Measurements from ENCODE around the gene CHMP4A.

CHMP4A gene

DNA sequence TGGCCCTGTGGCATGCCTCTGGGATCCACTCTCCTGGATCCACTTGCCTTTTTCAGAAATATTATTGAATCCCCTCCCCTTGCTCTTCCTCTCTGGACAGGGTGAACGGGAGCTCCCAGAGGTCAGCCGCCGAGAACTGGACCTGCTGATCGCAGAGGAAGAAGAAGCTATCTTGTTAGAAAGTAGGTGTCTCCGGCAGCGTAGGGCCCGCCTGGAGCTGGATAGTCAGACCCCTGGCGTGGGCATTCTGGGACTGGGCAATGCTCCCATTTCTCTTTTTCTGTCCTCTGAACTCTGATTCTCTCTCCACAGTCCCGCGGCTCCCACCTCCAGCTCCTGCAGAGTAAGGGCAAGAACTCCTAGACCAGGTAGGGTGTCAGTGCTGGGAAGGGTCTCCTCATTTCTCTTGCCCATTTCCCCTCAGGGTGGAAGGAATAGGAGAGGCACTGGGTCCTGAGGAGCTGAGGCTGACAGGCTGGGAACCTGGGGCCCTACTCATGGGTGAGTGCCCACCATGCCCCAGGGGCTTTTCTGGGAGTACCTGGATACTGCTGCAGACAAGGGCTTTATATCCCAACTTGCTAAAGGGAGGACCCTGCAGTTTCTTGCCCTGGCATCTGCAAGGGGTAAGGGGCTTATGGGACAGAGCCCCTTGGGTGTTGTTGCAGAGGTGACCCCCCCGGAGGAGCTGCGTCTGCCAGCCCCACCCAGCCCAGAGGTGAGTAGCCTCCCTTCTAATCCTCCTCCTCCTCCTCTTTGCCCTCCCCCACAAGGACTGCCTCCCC, 36.1 kb downstream of the CHMP4A start:
- DNase-seq, result no peak

DNA sequence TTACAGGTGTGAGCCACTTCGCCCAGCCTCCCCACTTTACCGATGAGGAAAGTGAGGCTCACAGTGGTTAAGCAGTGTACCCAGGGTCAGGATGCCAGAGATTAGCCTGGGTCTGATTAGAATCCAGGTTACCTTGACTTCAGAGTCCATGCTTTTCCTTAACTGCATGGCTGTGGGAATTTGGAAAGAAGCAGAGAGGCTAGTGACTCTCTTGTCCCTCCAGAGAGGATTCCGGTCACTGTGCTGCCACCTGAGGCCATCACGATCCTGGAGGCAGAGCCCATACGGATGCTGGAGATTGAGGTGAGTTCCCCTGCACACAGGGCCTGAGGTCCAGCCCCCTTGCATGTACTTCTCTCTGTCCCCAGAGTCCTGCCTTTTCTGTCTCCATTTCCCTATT, 36.7 kb downstream of the CHMP4A start:
- DNase-seq, result no peak

DNA sequence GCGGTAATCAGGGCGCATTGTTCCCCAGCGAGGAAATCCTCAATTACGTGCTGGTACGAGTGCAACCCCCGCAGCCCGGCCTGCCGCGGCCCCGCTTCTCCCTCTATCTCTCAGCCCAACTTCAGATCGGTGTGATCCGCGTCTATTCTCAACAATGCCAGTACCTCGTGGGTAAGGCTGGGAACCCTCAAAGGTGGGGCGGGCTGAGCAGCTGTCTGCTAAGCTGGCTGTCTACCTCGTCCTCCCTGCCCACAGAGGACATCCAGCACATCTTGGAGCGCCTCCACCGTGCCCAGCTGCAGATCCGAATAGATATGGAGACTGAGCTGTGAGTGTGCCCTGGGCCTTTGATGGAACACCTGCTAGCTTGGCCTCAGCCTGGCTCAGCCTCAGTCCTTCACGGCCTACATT, 40.4 kb downstream of the CHMP4A start:
- DNase-seq, result no peak

DNA sequence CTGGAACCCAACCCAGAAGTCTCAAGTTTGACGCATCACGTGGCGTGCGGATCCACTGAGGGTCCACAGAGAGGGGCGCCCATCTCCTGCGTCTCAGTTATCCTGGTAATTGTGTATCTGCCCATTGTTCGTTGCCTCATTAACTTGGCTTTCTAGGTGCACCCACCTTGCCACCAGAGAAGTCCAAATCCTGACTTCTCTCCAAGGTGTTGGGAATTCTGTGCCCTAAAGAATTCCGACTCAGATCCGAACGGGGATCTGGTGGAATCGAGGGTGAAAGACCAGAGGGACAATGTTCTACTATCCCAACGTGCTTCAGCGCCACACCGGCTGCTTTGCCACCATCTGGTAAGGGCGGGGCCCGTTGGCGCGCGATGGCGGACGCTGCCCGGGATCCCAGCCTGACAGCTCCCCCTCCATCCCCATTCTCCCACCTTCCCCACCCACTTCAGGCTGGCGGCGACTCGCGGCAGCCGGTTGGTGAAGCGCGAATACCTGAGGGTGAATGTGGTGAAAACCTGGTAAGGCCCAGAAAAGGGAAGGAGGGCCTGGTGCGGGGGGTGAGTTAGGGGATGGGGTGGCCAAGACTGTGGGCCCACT, 40.9 kb downstream of the CHMP4A start:
- no peak for DNase-seq

DNA sequence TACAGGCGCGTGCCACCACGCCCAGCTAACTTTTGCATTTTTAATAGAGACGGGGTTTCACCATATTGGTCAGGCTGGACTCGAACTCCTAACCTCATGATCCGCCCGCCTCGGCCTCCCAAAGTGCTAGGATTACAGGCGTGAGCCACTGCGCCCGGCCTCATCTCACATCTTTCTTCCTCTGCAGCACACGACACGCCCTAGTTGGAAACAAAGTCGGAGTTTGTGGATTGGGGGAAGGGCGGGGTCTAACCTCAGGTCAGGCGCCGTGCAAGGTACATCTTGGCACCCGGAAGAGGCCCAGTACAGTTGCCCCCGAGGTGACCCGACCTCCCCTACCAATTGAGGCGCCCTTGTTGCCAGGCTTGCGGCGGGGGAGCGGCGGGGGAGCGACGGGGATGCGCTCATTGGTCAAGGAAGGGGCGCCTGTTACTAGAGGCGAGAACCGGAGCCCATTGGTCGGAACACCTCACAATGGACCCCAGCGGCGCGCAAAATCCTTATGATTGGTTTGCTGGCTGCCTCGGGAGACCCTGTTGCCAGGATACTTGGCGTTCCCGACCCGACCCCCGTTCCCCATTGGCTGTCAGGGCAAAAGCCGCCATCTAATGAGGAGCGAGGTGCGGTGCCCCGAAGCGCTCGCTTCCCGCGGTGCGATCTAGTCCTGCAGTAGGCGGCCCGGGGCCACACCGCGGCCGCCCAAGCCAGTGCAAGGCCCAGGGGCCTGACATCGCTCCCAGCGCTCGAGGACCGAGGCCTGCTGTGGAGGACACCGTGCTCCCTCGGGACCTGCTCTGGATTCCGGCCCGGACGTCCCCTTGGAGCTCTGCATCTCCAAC, 41.6 kb downstream of the CHMP4A start, which contains the start of gene REC8:
Gene REC8 (plus strand): TSS at position 659 of the 839 bp plus-strand sequence. CDS start 473 bp downstream, outside the sequence.
- peak; percentile 49 for DNase-seq

DNA sequence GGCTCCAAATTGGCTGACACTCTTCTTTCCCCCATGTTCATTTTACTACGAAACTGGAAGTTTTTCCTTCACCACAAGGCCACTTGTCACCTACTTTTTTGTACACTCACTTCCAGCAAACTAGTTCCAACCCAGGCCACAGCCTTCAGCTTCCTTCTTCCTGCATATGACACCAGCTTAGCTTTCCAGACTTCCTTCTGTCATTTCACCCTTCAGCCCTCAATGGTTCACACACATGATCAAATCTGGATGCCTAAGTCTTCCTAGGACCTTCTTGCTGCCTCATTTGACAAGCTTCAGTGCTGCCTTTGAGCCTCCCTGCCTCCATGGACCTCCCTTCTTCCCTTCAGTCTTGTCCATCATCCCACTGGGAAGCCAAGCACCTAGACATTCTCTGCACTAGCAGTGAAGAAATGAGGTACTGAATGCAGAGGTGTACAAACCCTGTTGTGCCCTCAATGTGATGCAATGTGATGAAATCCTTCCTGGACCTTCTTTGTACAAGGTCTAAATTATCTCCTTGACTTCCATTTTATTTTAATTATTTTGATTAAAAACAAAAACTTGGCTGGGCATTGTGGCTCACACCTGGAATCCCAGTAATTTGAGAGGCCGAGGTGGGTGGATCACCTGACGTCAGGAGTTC, 45.7 kb downstream of the CHMP4A start:
- DNase-seq, result no peak

DNA sequence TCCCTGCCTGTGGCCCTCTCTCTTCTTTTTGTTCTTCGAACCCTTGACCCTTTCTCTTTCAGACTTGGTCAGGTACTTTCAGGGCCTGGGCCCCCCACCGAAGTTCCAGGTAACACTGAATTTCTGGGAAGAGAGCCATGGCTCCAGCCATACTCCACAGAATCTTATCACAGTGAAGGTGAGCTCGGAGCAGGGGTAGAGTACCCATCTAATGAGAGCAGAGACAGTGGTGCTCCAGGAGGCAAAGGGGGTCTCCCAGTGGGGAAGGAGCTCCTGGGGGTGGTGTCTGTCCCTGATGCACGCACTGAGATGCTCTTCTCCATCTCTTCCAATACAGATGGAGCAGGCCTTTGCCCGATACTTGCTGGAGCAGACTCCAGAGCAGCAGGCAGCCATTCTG, 47.5 kb downstream of the CHMP4A start:
- no peak for DNase-seq

DNA sequence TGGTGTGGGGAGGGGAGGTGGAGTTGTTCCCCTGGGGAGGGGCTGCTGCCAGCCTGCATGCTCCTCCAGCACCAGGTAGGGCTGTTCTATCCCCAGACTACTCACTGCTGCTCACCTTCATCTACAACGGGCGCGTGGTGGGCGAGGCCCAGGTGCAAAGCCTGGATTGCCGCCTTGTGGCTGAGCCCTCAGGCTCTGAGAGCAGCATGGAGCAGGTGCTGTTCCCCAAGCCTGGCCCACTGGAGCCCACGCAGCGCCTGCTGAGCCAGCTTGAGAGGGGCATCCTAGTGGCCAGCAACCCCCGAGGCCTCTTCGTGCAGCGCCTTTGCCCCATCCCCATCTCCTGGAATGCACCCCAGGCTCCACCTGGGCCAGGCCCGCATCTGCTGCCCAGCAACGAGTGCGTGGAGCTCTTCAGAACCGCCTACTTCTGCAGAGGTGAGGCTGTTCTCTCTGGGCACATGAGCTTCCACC, 48.7 kb downstream of the CHMP4A start:
- no peak for DNase-seq

DNA sequence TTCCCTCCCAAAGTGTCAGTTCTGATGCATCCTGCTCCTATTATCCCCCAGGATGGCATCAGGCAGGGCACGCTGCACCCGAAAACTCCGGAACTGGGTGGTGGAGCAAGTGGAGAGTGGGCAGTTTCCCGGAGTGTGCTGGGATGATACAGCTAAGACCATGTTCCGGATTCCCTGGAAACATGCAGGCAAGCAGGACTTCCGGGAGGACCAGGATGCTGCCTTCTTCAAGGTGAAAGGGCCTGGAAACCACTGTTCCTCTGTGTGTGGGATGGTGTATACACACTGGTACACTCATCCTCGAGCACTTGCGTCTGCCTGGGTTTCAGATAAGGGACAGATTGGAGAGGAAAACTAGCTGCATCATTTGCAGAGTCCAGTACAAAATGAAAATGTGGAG, 51.2 kb downstream of the CHMP4A start:
- no peak for DNase-seq

DNA sequence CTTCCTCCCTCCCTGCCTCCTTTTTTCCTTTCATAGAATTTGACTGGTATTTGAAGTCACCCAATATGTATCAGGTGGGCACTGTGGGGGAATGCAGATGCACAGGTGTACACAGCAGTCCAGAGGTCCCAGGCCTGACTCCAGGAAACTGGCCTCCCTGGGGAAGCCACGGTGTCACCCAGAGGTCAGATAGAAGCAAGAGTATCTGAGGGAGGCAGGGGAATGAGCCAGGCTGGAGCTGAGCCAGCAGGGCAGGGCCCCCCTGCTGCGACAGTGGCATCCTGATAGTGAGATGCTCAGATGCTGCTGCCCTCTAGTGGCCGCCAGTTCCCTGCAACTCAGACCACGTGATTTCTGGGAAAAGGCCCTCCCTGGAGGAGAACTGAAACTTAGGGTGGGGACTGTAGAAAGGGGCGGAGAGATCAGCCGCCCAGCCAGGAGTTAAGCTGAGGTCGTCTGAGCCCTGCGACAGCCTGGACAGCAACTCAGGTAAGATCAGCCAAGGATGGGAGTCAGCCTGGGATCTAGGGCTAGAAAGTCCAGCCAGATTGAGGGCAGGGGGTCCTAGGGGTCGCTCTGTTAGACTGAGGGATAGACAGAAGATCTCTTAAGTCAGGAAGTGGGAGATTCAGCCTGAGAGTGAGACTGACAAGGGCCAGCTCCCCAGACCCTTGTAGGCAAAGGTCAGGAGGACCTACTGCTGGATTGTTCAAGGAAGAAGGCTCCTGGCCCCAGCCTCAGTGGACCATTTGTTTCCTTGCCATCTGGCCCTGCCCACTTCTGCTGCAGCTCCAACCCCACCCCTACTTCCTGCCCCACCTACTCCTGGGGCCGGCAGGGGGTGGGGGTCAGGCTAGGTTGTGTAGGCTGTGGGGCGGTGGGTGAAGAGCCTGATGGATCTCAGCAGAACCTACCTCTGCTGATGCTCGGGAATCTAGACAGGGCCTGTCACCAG, 52.2 kb downstream of the CHMP4A start, which contains the start of gene IRF9:
Gene IRF9 (plus strand): TSS at position 416 of the 955 bp plus-strand sequence. CDS start 880 bp downstream, outside the sequence.
- peak; percentile 97 for DNase-seq

DNA sequence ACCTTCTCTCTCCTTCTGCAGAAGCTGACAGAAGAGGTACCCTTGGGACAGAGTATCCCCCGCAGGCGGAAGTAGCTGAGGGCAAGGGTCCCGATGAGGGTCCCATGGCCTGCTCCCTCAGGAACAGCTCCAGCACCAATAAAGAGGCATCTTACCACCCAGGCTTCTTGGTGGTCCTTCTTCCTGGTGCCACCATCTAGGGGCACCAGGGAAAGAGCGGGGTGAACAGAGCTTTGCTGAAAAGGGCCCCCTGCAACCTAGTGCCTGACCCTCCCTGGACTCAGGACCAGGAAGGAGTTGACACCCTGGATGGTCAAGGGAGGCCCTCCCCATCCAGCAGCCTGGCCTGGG, 52.8 kb downstream of the CHMP4A start:
- no peak for DNase-seq

DNA sequence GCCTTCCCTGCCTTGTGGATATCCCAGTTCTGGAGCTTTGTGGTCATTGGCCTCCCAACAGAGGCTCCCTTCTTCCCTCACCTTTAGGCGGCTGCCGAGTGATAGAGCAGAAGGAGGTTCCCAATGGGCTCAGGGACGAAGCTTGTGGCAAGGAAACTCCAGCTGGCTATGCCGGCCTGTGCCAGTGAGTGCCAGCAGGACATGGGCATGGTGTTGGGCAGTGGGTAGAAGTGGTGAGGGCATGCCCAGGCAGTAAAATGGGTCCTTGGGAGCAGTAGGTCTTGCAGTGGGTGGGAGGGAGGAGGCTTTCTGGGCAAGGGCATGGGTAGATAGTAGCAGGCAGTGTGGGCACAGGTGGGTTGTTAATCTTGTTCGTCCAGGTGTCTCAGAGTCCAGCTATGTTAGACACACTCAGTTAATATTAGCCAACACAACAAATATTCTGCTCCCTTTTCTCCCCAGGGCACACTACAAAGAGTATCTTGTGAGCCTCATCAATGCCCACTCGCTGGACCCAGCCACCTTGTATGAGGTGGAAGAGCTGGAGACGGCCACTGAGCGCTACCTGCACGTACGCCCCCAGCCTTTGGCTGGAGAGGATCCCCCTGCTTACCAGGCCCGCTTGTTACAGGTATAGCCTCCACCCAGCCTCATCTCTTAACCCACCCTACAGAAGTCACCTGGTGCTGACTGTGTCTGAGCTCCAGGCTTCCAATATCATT, 53.4 kb downstream of the CHMP4A start:
- no peak for DNase-seq
